HG02642 (cell line): ENCODE results near the gene HOXA9.

Experiments used
- ATAC-seq: cut with Tn5 transposase; IDR thresholded peaks from one replicate; pipeline ENCODE4 v1.9.1; 2021; ENCODE audit warnings: mild to moderate bottlenecking; ENCODE audit not compliant: unreplicated experiment, poor library complexity

The HOXA9 gene

GRCh38 chr7:27165089-27165995, at the start of gene HOXA9:
HOXA9 (minus strand) TSS chr7:27165537; CDS start chr7:27165457, 80 bp downstream.
- no peak for ATAC-seq

DNA sequence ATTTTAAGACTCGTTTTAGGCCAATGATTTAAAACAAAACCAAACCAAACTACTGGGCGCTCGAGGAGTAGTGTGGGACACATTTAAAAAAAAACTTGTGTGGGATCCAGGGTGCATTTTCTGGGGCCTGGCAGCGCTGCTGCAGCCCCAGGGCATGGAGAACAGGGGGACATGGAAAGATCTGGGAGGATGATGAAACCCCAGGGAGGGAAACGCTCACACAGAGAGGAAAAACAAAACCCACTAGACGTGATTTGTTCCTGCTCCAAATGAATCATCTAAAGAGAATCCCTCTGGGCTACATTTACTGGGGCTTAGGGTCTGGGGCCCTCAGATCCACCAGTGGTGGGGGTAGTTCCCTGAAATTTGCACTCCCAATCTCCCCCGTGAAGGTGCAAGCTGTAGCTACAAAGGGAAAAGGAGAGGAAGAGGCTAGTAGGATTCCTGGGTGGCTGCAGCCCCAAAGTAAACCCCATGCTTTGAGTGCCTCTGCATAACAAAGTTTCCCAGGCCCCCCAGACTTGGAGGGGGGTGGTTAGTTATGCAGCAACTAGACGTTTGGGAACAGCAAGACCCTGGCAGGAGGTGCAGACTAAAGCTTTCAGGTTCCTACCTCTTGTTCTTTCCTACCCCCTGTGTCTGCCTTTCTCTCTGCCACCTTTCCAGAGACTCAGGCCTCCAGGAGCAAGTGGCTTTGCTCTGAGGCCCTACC, 49.1 kb upstream of the HOXA9 start:
- no peak for ATAC-seq

DNA sequence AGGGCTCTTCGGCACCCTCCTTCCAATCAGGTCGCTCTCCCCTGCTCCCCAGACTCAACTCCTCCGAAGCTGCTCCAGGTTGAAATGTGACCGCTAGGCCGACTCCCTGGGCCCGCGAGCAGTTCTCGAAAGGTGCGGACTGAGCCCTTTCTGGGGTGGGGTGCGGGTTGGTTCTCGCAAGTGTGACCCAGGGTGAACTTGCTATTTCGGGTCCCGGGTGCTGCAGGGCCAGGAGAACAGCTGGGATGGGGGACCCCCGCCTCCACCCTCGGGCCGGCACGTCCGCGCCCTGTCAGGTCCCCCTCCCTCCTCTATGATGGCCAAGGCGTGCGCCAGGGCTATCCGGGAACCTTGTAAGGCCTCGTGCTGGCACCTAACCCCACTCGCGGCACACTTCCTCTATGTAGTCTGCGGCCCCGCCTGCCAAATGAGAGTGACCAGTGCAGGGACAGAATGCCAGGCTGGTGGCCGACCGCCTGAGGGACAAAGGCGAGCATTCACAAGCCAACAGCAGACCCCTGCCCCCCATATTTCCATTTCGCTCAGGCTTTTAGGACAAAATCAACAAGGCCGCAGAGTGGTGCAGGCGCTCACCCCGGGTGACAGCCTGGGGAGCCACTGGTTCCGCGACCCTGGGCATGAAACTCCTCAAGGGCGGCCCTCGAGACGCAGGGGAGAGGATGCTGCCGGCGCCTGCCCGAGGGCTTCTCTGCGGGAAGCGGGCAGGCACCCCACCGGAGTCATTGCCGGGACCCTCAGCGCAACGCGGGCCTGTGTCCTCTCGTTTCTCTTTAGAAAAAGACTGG, 48.3 kb upstream of the HOXA9 start:
- ATAC-seq, result no peak

DNA sequence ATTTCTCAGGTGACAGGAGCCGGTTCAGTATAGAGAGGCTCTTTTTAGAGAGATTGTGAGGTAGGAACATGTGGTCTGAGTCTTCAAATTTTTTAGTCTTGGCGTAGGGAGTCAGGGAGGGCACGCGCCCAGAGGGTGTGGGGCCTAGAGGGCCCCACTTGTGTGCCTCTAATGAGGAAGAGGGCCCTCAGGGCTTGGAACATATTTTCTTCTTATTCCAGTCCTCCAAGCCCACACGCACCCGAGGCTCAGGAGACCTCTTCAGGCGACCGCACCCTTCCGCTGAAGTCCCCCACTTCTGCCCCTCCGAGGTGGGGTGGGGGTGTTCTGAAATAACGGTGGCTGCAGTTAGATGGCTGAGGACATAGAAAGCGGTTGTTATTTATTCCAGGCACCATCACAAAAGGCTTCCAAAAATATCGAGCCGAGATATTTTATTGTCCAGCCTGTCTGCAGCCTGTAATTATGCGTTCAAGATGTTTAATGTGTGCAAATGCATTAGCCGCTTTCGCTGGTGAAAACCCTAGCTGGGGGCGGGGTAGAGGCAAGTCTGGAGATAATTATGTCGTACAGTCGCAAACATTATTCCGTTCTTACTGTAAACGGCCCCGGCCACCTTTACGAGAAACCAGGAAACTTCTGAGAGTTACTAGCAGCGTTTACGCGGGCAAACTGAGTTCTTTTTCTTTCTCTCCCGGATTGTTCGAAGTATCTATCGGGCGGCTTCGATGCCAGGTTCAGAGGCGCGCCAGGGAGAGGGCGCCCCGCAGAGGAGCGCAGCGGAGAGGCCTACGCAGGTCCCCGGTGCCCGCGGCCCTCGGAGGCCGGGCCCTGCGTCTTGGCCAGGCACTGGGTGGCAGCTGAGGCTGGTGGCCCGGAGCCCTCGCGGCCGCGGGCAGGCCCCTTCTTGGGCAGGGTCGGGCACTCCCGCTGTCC, 47.4 kb upstream of the HOXA9 start:
- ATAC-seq, result no peak

- no peak for ATAC-seq
Observed at GRCh38 chr7:27211764-27212204, 46.4 kb upstream of the HOXA9 start.

DNA sequence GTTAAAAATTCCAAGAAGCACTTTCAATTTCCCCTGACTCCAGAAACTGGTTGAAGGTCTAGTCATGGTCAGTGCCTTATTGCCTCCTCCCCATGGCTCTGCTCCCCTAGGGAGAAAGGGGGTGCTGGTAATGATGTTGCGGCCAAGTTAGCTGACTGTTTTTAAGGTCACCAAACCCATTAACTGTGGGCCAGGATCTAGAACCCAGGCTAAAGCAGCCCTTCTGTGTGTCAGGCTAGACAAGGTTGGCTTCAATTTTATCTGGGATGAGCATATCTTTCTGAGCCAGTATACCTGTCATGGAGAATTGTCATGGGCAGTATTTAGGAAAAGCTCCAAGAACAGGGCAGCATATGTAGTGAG, 45.7 kb upstream of the HOXA9 start:
- no peak for ATAC-seq

GRCh38 chr7:27210441-27211083, 45.2 kb upstream of the HOXA9 start:
- ATAC-seq, result no peak

GRCh38 chr7:27209933-27210440, 44.6 kb upstream of the HOXA9 start:
- ATAC-seq, result no peak

DNA sequence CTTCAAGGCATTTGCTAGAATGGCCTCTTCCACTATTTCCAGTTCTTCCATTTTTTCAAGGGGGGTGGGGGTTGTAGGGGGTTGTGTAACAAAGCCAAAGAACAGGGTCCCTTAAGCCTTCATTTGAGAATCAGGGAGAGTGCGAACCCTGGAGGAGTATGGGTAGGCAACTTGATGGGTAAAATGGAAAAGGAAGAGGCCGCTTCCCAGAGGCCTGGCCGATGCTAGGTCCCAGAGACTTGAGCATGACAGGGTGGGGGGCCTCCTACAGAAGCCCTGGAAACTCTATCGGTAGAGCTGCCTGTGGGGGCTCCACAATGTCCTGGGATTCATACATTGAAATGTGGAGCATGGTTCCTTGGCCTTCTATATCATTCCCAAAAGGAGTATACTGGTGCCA, 43.7 kb upstream of the HOXA9 start:
- ATAC-seq, result no peak

DNA sequence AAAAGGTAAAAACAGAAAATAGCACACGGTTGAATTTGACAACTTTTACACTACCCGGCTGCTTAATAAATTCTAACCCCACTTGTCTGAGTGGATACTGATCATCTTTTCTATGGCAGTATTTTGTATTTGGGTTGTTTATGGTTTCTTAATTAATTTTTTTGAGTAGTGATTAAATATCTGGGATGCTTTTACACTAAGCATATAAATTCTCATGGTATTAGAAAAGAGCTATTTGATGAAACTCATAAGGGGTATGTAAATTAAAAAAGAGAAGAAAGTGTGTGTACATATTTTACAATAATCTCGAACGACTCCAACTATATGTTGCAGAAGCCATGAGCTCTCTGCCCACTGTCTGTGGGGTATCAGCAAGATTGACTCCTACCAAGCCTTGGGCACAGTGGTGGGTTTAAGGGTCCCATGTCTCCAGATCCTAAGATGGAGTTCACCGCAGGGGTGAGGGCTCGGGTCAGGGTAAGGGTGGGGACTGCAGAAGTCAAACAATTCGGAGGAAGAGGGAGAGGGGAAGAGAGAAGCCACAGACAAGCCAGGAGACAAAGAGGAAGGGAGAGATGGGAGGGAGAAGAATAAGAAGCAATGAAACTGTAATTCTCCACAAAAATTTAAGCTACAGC, 42.1 kb upstream of the HOXA9 start:
- ATAC-seq, result no peak

DNA sequence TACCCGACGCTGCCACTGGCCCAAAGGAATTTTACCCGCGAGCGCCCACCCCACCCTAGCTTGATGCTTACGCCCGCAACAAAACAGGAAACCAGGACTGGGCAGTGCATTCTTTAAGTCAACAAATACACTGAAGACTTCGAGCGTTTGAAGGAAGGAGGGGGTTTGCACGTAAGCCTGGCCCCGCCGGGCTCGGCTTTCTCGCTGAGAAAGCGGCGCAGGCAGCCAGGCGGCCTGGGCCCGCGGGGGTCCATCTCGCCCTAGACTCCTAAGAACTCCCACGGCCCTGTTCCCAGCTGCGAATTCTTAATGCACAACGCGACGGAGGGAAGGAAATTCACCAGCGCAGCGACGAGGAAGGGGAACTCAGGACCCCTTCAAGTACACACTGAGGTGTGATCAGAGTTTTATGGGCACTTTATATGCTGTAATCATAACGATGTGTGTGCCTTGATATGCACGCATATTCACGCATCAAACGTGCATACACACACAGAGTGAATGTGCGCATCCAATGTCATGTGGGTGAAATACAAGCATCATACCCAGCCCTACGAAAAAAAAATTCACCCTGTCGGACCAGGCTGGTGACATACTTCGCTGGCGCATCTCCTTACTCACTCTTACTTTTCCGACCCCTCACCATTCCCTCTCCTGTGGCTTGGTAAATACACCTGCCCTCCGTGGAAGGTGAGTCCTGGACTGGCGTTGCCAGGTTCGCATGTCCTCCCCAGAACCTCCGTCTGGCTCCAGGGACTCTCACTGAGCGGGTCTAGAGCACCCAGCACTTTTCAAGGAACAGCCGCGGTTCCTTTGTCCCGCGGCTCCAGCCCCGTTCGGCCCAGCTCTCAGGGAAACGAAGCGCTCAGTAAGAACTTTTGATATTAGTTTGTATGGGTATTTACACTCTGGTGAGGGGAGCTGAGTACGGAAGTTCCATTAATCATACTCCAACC, 40.3 kb upstream of the HOXA9 start:
- ATAC-seq, result no peak

DNA sequence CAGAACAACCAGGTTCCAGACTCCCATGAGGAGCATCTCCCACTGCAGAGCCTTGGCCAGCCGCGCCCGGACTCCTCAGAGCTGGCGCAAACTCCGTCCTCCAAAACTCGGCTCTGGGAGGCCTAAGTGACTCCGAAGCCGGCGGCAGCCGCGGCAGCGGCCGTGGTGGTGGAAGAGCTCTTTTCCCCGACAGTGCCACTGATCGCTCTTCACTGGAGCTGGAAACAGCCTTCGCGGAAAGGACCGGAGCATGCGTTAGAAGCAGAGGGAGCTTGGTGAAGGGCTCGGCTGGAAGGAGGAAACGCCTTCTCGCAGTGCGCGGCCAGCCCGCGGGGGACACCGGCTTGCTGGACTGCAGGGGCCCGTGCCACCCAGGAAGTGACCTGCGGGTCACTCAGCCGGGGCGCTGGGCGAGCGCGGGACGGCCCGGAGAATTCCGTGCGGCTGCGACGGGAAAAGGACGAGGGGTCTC, 39.5 kb upstream of the HOXA9 start:
- ATAC-seq, result no peak

DNA sequence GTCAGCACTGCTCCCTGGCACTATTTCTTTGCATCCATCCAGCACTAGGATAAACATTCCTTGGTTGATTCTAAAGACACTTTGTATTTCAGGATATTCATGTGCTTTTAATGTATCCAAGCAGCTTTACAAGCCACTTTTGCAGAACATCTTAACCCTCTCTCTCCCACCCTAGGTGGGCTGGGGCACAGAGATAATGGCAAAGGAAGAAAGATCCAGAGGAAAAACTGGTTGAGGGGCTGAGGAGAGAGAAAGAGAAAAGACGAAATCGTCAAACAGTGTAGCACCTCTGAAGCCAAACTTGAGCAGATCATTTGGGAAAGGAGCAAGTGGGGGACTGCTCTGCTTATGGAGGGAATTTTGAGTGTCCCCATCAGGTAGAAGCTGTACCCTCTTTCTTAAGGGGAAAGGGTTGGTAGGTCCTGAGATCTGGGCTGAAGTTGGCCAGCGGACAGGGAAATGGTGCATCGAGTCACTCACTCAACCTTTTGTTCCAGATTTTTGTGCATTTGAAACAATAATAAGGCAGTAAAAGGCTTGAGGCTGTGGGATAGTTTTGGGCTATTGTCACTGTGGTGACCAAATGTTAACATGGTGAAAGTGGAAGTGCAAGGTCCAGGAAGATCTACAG, 38.7 kb upstream of the HOXA9 start:
- no peak for ATAC-seq

- no peak for ATAC-seq
Observed at GRCh38 chr7:27203365-27203953, 38.1 kb upstream of the HOXA9 start.

GRCh38 chr7:27202862-27203134, 37.5 kb upstream of the HOXA9 start:
- ATAC-seq, result no peak

GRCh38 chr7:27202018-27202861, 36.9 kb upstream of the HOXA9 start:
- no peak for ATAC-seq
